PFSK-1 (cell line): ENCODE measurements around the gene ABCB9.

Experiments
- FOXP2 ChIP-seq: optimal IDR thresholded peaks from 2 replicates; pipeline ENCODE3; 2011; ENCODE audit warnings: borderline replicate concordance, control low read depth, inconsistent platforms; ENCODE audit not compliant: insufficient read depth; ENCODE audit errors: extremely low read length, extremely low read depth
- POLR2AphosphoS5 ChIP-seq: IDR thresholded peaks from 2 replicates; pipeline ENCODE4 v1.6.1; 2012; ENCODE audit warnings: low read depth, mild to moderate bottlenecking, control low read depth, low read length, moderate library complexity
- SIN3A ChIP-seq: IDR thresholded peaks from 2 replicates; pipeline ENCODE4 v1.6.1; 2012; ENCODE audit warnings: mild to moderate bottlenecking, low read length, moderate library complexity, borderline replicate concordance; ENCODE audit not compliant: insufficient read depth
- TAF1 ChIP-seq: IDR thresholded peaks from 2 replicates; pipeline ENCODE4 v1.6.1; 2012; ENCODE audit warnings: low read length, control low read depth, borderline replicate concordance; ENCODE audit not compliant: insufficient read depth
- TF ChIP-seq, protein P1 (sequence below), 2 experiments: IDR thresholded peaks; 2 replicates each; pipeline versions ENCODE4 v1.6.1 to v1.8.0; 2011 to 2012; ENCODE audit warnings: low read depth in 2 of 2, low read length in 2 of 2, control low read depth in 1 of 2, inconsistent platforms in 1 of 2, mild to moderate bottlenecking in 1 of 2, moderate library complexity in 1 of 2; ENCODE audit not compliant: insufficient read depth in 1 of 2

- no peak for TF ChIP-seq TAF1
- TF ChIP-seq, protein P1, sequence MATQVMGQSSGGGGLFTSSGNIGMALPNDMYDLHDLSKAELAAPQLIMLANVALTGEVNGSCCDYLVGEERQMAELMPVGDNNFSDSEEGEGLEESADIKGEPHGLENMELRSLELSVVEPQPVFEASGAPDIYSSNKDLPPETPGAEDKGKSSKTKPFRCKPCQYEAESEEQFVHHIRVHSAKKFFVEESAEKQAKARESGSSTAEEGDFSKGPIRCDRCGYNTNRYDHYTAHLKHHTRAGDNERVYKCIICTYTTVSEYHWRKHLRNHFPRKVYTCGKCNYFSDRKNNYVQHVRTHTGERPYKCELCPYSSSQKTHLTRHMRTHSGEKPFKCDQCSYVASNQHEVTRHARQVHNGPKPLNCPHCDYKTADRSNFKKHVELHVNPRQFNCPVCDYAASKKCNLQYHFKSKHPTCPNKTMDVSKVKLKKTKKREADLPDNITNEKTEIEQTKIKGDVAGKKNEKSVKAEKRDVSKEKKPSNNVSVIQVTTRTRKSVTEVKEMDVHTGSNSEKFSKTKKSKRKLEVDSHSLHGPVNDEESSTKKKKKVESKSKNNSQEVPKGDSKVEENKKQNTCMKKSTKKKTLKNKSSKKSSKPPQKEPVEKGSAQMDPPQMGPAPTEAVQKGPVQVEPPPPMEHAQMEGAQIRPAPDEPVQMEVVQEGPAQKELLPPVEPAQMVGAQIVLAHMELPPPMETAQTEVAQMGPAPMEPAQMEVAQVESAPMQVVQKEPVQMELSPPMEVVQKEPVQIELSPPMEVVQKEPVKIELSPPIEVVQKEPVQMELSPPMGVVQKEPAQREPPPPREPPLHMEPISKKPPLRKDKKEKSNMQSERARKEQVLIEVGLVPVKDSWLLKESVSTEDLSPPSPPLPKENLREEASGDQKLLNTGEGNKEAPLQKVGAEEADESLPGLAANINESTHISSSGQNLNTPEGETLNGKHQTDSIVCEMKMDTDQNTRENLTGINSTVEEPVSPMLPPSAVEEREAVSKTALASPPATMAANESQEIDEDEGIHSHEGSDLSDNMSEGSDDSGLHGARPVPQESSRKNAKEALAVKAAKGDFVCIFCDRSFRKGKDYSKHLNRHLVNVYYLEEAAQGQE (IDR thresholded peaks at IDR 0.05; ENCODE audit: insufficient read depth in 1 of 2, low read depth in 2 of 2, low read length in 2 of 2) = no peak
- TF ChIP-seq FOXP2 = no peak
- TF ChIP-seq POLR2AphosphoS5 = no peak
- TF ChIP-seq SIN3A = no peak
Observed at GRCh38 chr12:122991623-122992275, 25.5 kb upstream of the ABCB9 start.
